ENCODE data around the gene CCDC13. TPM values are rescaled to one million over a fixed set of nuclear protein-coding genes. Genes with fewer than 3 reads are reported as not detected.

CCDC13 gene
- total RNA-seq, 1 donor from 2014 or later, result 0.40 TPM

- DNase-seq (ENCODE audit: low spot score), result no peak
- Mint-ChIP-seq H3K4me3 (ENCODE audit: unreplicated experiment) (no peak overlapping the region), H3K36me3 (ENCODE audit: low read depth) (no peaks in the 10 kb centered on the region), H3K27me3 (ENCODE audit: low read depth) (peaks cover 2% of the 10 kb centered on the region), H3K9me3 (ENCODE audit: low read depth) (peaks cover 5% of the 10 kb centered on the region), H3K4me1 (ENCODE audit: low read depth) (peaks cover 7% of the 10 kb centered on the region), H3K27ac (ENCODE audit: unreplicated experiment) (no peak overlapping the region)
- TF ChIP-seq CTCF (IDR thresholded peaks at IDR 0.05), result no peak
Observed at GRCh38 chr3:42742688-42743087, 30.4 kb downstream of the CCDC13 start.

GRCh38 chr3:42742259-42742658 is 30.8 kb downstream of the CCDC13 start:
- H3K4me1 Mint-ChIP-seq (ENCODE audit: low read depth), result peaks cover 7% of the 10 kb centered on the region
- no peaks in the 10 kb centered on the region for H3K36me3 Mint-ChIP-seq (ENCODE audit: low read depth)
- no peak overlapping the region for H3K27ac Mint-ChIP-seq (ENCODE audit: unreplicated experiment)
- H3K4me3 Mint-ChIP-seq (ENCODE audit: unreplicated experiment), result no peak overlapping the region
- H3K9me3 Mint-ChIP-seq (ENCODE audit: low read depth), result peaks cover 5% of the 10 kb centered on the region
- H3K27me3 Mint-ChIP-seq (ENCODE audit: low read depth), result peaks cover 2% of the 10 kb centered on the region
- no peak for DNase-seq (ENCODE audit: low spot score)
- no peak for TF ChIP-seq CTCF (IDR thresholded peaks at IDR 0.05)

DNA sequence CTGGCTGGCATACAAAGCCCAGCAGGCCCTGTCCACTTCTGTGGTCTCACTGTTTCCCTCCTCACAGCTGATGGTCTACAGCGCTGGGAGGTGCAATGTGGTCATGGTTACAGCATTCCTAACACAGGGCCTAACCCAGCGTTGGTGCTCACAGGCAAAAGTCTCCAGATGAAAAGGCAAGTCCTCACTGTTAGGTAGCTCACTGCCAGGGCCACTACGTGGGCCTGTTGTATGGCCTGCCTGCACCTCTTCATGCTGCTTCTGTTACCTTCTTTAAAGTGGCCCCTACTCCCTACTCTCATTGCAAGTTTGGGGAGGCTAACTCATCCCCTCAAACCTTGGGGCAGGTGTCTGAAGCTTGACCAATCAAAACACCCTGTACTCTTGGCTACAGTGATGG is 31.3 kb downstream of the CCDC13 start:
- Mint-ChIP-seq H3K4me1 (ENCODE audit: low read depth) (peaks cover 6% of the 10 kb centered on the region), H3K9me3 (ENCODE audit: low read depth) (peaks cover 5% of the 10 kb centered on the region), H3K36me3 (ENCODE audit: low read depth) (no peaks in the 10 kb centered on the region), H3K27ac (ENCODE audit: unreplicated experiment) (no peak overlapping the region), H3K27me3 (ENCODE audit: low read depth) (peaks cover 2% of the 10 kb centered on the region), H3K4me3 (ENCODE audit: unreplicated experiment) (no peak overlapping the region)
- no peak for TF ChIP-seq CTCF (IDR thresholded peaks at IDR 0.05)
- DNase-seq (ENCODE audit: low spot score), result no peak

DNA sequence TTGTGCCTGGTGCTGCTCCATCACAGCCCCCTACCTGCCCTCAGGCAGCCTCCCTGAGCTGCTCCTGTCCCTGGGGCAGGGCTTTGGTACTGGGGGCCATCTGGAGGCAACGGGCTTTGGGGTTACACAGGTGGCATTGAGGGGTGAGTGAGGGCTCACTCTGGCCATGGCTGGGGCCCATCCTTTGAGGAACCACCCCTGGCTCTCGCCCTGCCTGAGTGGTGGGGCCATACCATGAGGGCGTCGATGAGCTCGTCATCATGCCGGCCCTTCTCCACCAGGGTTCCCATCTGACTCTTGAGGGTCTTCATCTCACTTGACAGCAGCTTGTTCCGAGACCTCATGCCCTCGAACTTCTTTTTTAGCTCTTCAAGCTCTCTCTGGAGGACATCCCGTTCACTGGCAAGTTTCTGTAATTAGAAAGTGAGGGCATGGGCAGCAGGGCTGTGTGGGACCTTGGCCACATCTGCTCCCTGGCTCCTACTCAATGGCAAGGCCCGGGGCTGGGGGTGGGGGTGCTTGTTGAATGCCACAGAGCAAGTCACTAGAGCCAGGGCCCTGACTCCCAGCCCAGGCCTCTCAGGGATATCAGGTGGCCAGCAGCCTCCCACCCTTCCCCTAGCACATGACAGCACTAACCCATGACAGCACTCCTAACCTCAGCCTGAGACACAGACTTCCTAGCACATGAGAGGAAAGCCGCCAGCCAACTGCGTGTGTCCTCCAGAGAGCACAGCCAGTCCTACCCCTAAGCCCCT is 33.5 kb downstream of the CCDC13 start:
- peaks cover 6% of the 10 kb centered on the region for H3K27me3 Mint-ChIP-seq (ENCODE audit: low read depth)
- no peak for DNase-seq (ENCODE audit: low spot score)
- H3K36me3 Mint-ChIP-seq (ENCODE audit: low read depth), result no peaks in the 10 kb centered on the region
- H3K9me3 Mint-ChIP-seq (ENCODE audit: low read depth), result peaks cover 5% of the 10 kb centered on the region
- no peak overlapping the region for H3K27ac Mint-ChIP-seq (ENCODE audit: unreplicated experiment)
- TF ChIP-seq CTCF (IDR thresholded peaks at IDR 0.05), result no peak
- no peak overlapping the region for H3K4me3 Mint-ChIP-seq (ENCODE audit: unreplicated experiment)
- no peaks in the 10 kb centered on the region for H3K4me1 Mint-ChIP-seq (ENCODE audit: low read depth)

DNA sequence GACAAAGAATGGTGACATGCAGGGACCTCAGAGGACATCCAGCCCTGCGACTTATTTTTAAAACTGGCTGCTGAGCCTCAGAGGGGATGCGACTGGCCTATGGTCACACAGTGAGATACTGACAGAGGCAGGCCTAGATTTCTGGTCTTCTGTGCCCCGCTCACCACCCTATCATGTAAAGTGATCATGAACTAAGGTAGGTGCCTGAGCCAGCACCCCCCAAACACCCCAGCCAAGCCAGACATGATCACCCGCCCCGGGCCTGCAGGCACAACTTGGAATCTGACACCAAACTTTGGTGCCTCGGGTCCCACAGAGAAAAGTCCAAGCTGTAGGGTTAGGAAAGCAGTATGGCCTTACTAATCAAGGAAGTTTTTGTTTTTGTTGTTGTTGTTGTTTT is 36.5 kb downstream of the CCDC13 start:
- no peak for DNase-seq (ENCODE audit: low spot score)
- Mint-ChIP-seq H3K36me3 (ENCODE audit: low read depth) (no peaks in the 10 kb centered on the region), H3K4me1 (ENCODE audit: low read depth) (no peaks in the 10 kb centered on the region), H3K9me3 (ENCODE audit: low read depth) (peaks cover 5% of the 10 kb centered on the region), H3K27ac (ENCODE audit: unreplicated experiment) (no peak overlapping the region), H3K27me3 (ENCODE audit: low read depth) (peaks cover 6% of the 10 kb centered on the region), H3K4me3 (ENCODE audit: unreplicated experiment) (no peak overlapping the region)
- TF ChIP-seq CTCF (IDR thresholded peaks at IDR 0.05), result no peak
